ENCODE measurements around the gene CFAP74. TPM values are rescaled to one million over a fixed set of nuclear protein-coding genes. Genes with fewer than 3 reads are reported as not detected.

Gene CFAP74, protein sequence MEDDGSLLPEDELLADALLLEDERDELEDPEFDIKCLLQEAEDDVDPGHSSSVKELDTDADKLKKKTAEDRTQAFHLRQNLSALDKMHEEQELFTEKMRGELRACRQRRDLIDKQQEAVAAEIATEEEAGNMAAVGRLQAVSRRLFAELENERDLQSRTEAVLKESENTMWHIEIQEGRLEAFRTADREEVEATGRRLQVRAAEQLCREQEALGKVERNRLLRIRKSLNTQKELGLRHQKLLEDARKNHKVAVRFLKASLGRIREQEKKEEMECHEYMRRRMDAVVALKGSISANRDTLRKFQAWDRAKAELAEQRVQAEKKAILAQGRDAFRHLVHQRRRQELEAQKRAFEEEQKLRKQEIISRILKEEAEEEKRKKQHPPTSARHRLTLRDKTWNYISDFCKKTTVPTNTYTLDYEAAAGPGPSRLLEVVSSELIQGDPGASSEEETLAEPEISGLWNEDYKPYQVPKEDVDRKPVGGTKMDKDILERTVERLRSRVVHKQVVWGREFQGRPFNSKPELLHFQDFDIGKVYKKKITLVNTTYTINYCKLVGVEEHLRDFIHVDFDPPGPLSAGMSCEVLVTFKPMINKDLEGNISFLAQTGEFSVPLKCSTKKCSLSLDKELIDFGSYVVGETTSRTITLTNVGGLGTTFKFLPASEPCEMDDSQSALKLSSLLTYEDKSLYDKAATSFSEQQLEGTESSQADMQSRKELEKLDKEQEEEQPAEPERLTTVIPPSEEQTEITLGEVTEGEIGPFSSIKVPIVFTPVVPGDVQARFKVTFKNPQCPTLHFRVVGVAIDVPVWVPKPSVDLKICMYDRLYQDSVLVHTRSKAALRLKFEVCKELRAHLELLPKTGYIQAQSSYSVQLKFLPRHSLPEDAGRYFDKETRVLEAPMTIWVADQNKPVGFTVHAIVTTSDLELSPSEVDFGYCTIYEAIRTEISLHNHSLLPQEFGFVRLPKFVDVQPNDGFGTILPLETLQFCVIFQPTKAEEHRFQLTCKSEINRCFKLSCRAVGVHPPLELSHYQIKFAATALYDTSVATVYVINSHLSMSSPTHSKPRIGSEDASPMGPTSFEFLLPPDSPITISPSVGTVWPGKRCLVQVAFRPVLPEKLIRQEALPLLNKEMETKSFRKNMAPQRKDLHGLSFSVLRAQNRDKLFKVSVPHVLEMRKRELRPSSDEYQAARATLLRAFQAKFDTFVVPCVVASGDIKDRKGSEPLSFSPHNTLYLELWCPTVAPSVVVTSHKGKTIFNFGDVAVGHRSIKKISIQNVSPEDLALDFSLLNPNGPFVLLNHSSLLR (N-terminal part only)
- total RNA-seq (not detected), polyA plus RNA-seq (not detected)

DNA sequence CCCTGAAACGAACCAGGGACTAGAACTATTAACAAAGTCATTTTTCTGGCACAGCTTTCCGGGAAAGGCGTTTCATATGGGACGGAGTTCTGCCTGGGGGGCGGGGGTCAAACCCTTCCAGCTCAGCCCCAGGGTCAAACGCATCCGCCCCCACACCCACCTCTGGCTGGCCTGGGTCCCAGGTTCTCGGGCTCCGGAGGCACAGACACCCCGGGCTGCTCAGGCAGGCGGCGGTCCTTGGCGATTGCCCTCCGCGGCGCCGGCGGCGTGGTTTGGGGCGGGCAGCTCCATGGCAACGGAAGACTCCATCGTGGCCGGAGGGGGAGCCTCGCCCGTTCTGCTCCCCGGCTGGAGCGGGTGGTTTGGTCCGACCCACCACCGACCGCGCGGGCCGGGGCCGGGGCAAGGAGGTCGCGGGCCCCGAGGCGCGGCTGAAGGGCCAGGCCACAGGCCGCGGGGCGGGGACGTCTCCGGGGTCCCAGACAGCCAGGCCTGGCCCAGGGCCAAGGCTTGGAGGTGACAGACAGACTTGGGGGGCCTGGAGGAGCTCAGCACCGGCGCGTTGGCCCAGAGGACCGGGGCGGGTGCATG, at the start of gene CFAP74:
CFAP74 (minus strand) TSS at position 246 of the 591 bp plus-strand sequence. CDS start 12,830 bp downstream, outside the sequence.
- Mint-ChIP-seq H3K4me3 (no peak within 1 kb of the TSS), H3K27me3 (peaks cover 45% of the 10 kb centered on the region), H3K4me1 (no peaks in the 10 kb centered on the region), H3K36me3 (no peaks in the 10 kb centered on the region), H3K9me3 (peaks cover 0 to 3% (median 0%) of the 10 kb centered on the region in 7 donors), H3K27ac (peak within 1 kb of the TSS in 1 of 3 donors; percentile 5)
- Histone ChIP-seq H3K27me3 (ENCODE audit: control insufficient read depth, insufficient read depth, low read length) (peaks cover 7% of the 10 kb centered on the region), H3K4me3 (ENCODE audit: low read depth, low read length) (no peak within 1 kb of the TSS), H3K27ac (ENCODE audit: insufficient read depth, low read length, poor library complexity, severe bottlenecking) (no peak within 1 kb of the TSS), H3K36me3 (ENCODE audit: control insufficient read depth, insufficient read depth, low read length) (no peaks in the 10 kb centered on the region), H3K4me1 (ENCODE audit: control insufficient read depth, insufficient read depth, low read length, poor library complexity, severe bottlenecking) (no peaks in the 10 kb centered on the region), H3K9me3 (ENCODE audit: control insufficient read depth in 2 of 2, low read length in 2 of 2) (no peaks in the 10 kb centered on the region)
- no peak for DNase-seq
- no peak for ATAC-seq (ENCODE audit: low read depth in 2 of 2)

GRCh38 chr1:2053217-2053616, 49.6 kb upstream of the CFAP74 start:
- H3K27ac Mint-ChIP-seq: no peak overlapping the region
- no peak for DNase-seq
- no peaks in the 10 kb centered on the region for H3K27me3 ChIP-seq (ENCODE audit: control insufficient read depth, insufficient read depth, low read length)
- no peak overlapping the region for H3K4me3 ChIP-seq (ENCODE audit: low read depth, low read length)
- H3K36me3 Mint-ChIP-seq: no peaks in the 10 kb centered on the region
- peaks cover 23% of the 10 kb centered on the region for H3K4me1 ChIP-seq (ENCODE audit: control insufficient read depth, insufficient read depth, low read length, poor library complexity, severe bottlenecking)
- peak overlapping the region in 3 of 4 donors; percentile 58 to 77 (median 72) for H3K4me3 Mint-ChIP-seq
- no peak overlapping the region for H3K27ac ChIP-seq (ENCODE audit: insufficient read depth, low read length, poor library complexity, severe bottlenecking)
- peaks cover 4% of the 10 kb centered on the region for H3K27me3 Mint-ChIP-seq
- H3K36me3 ChIP-seq (ENCODE audit: control insufficient read depth, insufficient read depth, low read length): peaks cover 5% of the 10 kb centered on the region
- ATAC-seq (ENCODE audit: low read depth in 2 of 2): no peak
- H3K9me3 Mint-ChIP-seq: no peaks in the 10 kb centered on the region
- H3K9me3 ChIP-seq (ENCODE audit: control insufficient read depth in 2 of 2, low read length in 2 of 2): no peaks in the 10 kb centered on the region
- H3K4me1 Mint-ChIP-seq: peaks cover 0 to 20% (median 9%) of the 10 kb centered on the region in 4 donors

DNA sequence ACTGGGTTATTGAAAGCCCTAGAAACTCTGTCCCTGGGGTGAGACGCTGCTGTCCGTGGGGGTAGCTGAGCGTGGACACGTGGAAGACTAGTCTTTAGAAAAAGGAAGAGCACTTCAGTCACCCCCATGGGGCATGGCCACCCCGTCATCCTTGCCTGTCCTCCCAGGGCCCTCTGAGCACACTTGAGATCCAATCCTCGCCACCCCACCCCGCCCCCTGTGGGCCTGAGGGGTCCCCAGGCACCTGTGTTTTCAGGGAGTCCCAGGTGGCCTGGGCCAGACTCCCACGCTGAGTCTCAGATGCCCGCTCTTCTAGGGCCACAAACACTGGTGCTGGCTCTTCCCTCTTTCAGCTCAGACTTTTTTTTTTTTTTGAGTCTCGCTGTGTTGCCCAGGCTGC, 49.2 kb upstream of the CFAP74 start:
- H3K27me3 Mint-ChIP-seq: peaks cover 5% of the 10 kb centered on the region
- ATAC-seq (ENCODE audit: low read depth in 2 of 2): no peak
- no peak for DNase-seq
- H3K9me3 Mint-ChIP-seq: no peaks in the 10 kb centered on the region
- Histone ChIP-seq H3K36me3 (ENCODE audit: control insufficient read depth, insufficient read depth, low read length) (peaks cover 5% of the 10 kb centered on the region), H3K27me3 (ENCODE audit: control insufficient read depth, insufficient read depth, low read length) (no peaks in the 10 kb centered on the region), H3K9me3 (ENCODE audit: control insufficient read depth in 2 of 2, low read length in 2 of 2) (no peaks in the 10 kb centered on the region), H3K4me1 (ENCODE audit: control insufficient read depth, insufficient read depth, low read length, poor library complexity, severe bottlenecking) (peaks cover 23% of the 10 kb centered on the region), H3K27ac (ENCODE audit: insufficient read depth, low read length, poor library complexity, severe bottlenecking) (no peak overlapping the region), H3K4me3 (ENCODE audit: low read depth, low read length) (no peak overlapping the region)
- no peaks in the 10 kb centered on the region for H3K36me3 Mint-ChIP-seq
- H3K27ac Mint-ChIP-seq: peak overlapping the region in 2 of 3 donors; percentile 47 to 51
- H3K4me3 Mint-ChIP-seq: peak overlapping the region; percentile 58 to 77 (median 65)
- peaks cover 0 to 21% (median 10%) of the 10 kb centered on the region in 4 donors for H3K4me1 Mint-ChIP-seq

DNA sequence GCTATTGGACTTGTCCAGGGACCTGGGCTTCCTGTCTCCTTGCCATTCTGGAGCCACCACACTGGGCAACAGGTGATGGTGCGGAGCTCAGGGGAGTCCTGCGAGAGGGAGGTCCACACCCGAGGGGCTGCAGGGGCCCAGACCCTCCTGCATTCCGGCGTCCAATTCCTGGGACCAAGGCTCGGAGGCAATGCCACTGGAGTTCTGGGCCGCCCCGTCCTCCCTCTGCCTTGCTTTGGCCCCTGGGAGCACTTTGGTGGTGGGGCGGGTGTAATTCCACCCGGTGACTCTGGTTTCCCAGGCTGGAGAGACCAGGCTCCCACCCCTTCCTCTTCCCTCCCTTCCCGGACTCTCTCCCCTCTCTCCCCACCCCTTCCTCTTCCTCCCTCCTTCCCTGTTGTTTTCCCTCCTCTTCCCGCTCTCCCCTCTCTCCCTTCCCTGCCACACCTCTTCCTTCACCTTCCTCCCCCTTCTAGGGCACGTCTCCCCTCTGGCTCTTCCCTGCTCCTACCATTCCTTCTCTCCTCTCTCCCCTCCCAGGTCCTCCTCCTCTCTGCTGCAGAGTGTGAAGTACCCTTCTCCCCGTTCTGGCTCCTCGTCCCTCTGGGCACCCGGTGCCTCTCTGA, 48.6 kb upstream of the CFAP74 start:
- no peak overlapping the region for H3K4me3 ChIP-seq (ENCODE audit: low read depth, low read length)
- DNase-seq (no peak), ATAC-seq (ENCODE audit: low read depth in 2 of 2) (no peak)
- peaks cover 23% of the 10 kb centered on the region for H3K4me1 ChIP-seq (ENCODE audit: control insufficient read depth, insufficient read depth, low read length, poor library complexity, severe bottlenecking)
- H3K9me3 Mint-ChIP-seq: no peaks in the 10 kb centered on the region
- no peaks in the 10 kb centered on the region for H3K36me3 Mint-ChIP-seq
- H3K27ac ChIP-seq (ENCODE audit: insufficient read depth, low read length, poor library complexity, severe bottlenecking): no peak overlapping the region
- peaks cover 0 to 21% (median 10%) of the 10 kb centered on the region in 4 donors for H3K4me1 Mint-ChIP-seq
- H3K36me3 ChIP-seq (ENCODE audit: control insufficient read depth, insufficient read depth, low read length): peaks cover 5% of the 10 kb centered on the region
- no peaks in the 10 kb centered on the region for H3K27me3 ChIP-seq (ENCODE audit: control insufficient read depth, insufficient read depth, low read length)
- H3K27ac Mint-ChIP-seq: peak overlapping the region in 1 of 3 donors; percentile 47
- H3K27me3 Mint-ChIP-seq: peaks cover 5% of the 10 kb centered on the region
- no peaks in the 10 kb centered on the region for H3K9me3 ChIP-seq (ENCODE audit: control insufficient read depth in 2 of 2, low read length in 2 of 2)
- H3K4me3 Mint-ChIP-seq: peak overlapping the region; percentile 75 to 89 (median 80)

DNA sequence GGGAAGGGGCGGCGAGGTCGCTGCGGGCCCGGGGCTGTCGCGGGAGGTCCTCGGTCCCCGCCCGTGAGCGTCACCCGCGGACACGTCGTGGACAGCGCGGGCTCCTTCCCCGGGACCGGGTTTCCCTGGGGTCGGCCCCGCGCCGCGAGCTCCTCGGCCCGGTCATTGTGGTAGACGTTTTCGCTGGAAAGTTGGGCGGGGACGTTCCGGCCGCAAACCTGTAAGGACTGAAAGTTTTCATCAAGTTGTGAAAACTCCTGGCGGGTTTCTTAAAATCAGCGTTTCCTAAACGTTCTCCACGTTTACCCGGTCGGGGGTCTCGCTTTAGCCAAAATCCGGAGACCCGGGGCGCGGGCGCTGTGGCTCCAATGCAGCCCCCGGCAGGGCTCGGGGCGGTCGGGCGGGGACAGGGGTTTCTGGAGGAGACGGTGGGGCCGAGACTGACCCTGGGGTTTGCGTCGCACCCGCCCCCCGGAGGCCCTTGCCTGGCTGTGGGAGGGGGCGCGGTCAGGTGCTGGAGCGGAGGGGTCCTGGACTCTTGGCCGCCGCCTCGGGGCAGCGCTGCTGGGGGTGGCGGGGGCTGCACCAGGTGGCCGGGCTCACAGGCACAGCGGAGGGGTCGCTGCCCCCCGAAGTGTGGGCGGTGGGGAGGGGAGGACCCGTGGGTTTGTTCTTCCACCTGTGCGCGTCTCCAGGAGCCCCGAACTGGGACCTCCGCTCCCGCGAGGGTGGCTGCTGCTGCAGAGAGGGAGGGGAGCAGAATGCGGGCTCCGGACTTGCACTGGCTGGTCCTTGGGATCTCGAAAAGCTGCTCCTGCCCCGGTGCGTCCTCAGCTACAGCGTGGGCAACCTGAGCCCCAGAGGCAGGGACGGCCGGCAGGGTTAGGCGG, 47.5 kb upstream of the CFAP74 start:
- peaks cover 0 to 21% (median 10%) of the 10 kb centered on the region in 4 donors for H3K4me1 Mint-ChIP-seq
- H3K9me3 Mint-ChIP-seq: no peaks in the 10 kb centered on the region
- no peak for DNase-seq
- Histone ChIP-seq H3K27me3 (ENCODE audit: control insufficient read depth, insufficient read depth, low read length) (no peaks in the 10 kb centered on the region), H3K36me3 (ENCODE audit: control insufficient read depth, insufficient read depth, low read length) (peaks cover 5% of the 10 kb centered on the region), H3K9me3 (ENCODE audit: control insufficient read depth in 2 of 2, low read length in 2 of 2) (no peaks in the 10 kb centered on the region), H3K4me1 (ENCODE audit: control insufficient read depth, insufficient read depth, low read length, poor library complexity, severe bottlenecking) (peaks cover 23% of the 10 kb centered on the region), H3K4me3 (ENCODE audit: low read depth, low read length) (peak overlapping the region; percentile 43), H3K27ac (ENCODE audit: insufficient read depth, low read length, poor library complexity, severe bottlenecking) (no peak overlapping the region)
- no peaks in the 10 kb centered on the region for H3K36me3 Mint-ChIP-seq
- H3K27ac Mint-ChIP-seq: peak overlapping the region in 1 of 3 donors; percentile 87
- ATAC-seq (ENCODE audit: low read depth in 2 of 2): no peak
- peaks cover 5% of the 10 kb centered on the region for H3K27me3 Mint-ChIP-seq
- H3K4me3 Mint-ChIP-seq: peak overlapping the region; percentile 73 to 89 (median 80)

DNA sequence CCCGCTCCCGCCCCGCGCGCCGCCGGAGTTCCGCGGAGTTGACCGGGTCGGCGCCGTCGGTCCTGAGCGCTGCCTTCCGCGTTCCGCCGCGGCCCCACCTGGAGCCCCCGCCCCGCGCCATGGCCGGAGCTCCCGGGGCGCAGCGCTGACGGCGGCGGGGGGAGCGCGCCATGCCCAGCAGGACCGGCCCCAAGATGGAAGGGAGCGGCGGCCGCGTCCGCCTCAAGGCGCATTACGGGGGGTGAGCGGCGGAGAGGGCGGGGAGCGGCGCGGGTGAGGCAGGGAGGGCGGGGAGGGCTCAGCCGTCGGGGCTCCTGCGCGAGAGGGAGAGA, 46.8 kb upstream of the CFAP74 start:
- no peaks in the 10 kb centered on the region for H3K36me3 Mint-ChIP-seq
- no peak overlapping the region for H3K27ac ChIP-seq (ENCODE audit: insufficient read depth, low read length, poor library complexity, severe bottlenecking)
- no peak overlapping the region for H3K27ac Mint-ChIP-seq
- peaks cover 26% of the 10 kb centered on the region for H3K4me1 ChIP-seq (ENCODE audit: control insufficient read depth, insufficient read depth, low read length, poor library complexity, severe bottlenecking)
- no peaks in the 10 kb centered on the region for H3K9me3 ChIP-seq (ENCODE audit: control insufficient read depth in 2 of 2, low read length in 2 of 2)
- ATAC-seq (ENCODE audit: low read depth in 2 of 2) (peak in 1 of 2 donors; percentile 18), DNase-seq (peak in 1 of 3 donors; percentile 23)
- H3K4me3 ChIP-seq (ENCODE audit: low read depth, low read length): no peak overlapping the region
- H3K27me3 Mint-ChIP-seq: peaks cover 5% of the 10 kb centered on the region
- H3K27me3 ChIP-seq (ENCODE audit: control insufficient read depth, insufficient read depth, low read length): no peaks in the 10 kb centered on the region
- peaks cover 2% of the 10 kb centered on the region for H3K36me3 ChIP-seq (ENCODE audit: control insufficient read depth, insufficient read depth, low read length)
- H3K4me1 Mint-ChIP-seq: peaks cover 0 to 25% (median 12%) of the 10 kb centered on the region in 4 donors
- no peaks in the 10 kb centered on the region for H3K9me3 Mint-ChIP-seq
- H3K4me3 Mint-ChIP-seq: peak overlapping the region in 2 of 4 donors; percentile 16 to 36
